HL-60 (cell line): ENCODE data around the gene RAMACL.

ENCODE experiments used
- TF ChIP-seq, protein P1 (sequence below): IDR thresholded peaks from one replicate; pipeline ENCODE4 v1.5.1; 2011; ENCODE audit warnings: low read length, control low read depth, inconsistent platforms; ENCODE audit not compliant: insufficient read depth
- TF ChIP-seq, protein P2 (sequence below): IDR thresholded peaks from 2 replicates; pipeline ENCODE4 v1.6.1; 2012; ENCODE audit warnings: low read depth; ENCODE audit not compliant: insufficient replicate concordance

DNA sequence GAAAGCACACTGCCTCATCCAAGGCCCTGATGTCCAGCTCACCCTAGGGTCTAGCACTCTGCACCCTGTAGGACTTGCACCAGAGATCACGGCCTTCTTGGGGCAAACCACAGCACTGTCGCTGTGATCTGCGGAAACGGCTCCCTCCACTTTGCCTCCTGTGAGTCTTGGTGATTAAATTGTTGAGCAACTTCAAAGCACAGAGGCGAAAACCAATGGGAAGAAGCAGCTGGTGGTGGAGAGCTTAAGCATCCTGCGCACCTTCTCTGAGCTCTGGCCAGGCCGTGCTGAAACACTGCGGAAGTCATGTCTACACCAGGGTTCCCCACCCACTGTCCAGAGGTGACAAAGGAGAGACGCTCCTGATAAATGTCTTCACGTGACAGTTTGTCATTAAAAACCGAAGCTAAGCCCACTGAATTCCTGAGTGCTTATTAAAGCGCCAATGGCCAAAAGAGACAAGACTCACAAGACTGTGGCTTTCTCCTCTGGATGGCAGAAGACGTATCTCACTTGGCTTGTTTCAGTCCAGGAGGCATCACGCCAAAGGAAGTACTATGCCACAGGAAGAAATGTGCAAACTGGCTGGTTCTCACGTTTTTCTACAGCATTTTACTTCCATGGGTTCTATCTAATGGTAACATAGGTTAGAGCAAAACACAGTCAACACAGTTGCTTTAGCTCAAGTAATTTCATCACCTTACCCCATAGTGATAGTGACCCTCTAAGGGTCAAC lies 3.1 kb downstream of the RAMACL start:
- TF ChIP-seq, protein P1, sequence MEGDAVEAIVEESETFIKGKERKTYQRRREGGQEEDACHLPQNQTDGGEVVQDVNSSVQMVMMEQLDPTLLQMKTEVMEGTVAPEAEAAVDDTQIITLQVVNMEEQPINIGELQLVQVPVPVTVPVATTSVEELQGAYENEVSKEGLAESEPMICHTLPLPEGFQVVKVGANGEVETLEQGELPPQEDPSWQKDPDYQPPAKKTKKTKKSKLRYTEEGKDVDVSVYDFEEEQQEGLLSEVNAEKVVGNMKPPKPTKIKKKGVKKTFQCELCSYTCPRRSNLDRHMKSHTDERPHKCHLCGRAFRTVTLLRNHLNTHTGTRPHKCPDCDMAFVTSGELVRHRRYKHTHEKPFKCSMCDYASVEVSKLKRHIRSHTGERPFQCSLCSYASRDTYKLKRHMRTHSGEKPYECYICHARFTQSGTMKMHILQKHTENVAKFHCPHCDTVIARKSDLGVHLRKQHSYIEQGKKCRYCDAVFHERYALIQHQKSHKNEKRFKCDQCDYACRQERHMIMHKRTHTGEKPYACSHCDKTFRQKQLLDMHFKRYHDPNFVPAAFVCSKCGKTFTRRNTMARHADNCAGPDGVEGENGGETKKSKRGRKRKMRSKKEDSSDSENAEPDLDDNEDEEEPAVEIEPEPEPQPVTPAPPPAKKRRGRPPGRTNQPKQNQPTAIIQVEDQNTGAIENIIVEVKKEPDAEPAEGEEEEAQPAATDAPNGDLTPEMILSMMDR, result no peak
- TF ChIP-seq, protein P2, sequence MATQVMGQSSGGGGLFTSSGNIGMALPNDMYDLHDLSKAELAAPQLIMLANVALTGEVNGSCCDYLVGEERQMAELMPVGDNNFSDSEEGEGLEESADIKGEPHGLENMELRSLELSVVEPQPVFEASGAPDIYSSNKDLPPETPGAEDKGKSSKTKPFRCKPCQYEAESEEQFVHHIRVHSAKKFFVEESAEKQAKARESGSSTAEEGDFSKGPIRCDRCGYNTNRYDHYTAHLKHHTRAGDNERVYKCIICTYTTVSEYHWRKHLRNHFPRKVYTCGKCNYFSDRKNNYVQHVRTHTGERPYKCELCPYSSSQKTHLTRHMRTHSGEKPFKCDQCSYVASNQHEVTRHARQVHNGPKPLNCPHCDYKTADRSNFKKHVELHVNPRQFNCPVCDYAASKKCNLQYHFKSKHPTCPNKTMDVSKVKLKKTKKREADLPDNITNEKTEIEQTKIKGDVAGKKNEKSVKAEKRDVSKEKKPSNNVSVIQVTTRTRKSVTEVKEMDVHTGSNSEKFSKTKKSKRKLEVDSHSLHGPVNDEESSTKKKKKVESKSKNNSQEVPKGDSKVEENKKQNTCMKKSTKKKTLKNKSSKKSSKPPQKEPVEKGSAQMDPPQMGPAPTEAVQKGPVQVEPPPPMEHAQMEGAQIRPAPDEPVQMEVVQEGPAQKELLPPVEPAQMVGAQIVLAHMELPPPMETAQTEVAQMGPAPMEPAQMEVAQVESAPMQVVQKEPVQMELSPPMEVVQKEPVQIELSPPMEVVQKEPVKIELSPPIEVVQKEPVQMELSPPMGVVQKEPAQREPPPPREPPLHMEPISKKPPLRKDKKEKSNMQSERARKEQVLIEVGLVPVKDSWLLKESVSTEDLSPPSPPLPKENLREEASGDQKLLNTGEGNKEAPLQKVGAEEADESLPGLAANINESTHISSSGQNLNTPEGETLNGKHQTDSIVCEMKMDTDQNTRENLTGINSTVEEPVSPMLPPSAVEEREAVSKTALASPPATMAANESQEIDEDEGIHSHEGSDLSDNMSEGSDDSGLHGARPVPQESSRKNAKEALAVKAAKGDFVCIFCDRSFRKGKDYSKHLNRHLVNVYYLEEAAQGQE, result no peak
